HG03575 (cell line): ENCODE data around the gene ASXL3.

Experiments
- ATAC-seq: cut with Tn5 transposase; IDR thresholded peaks from one replicate; pipeline ENCODE4 v1.9.1; 2021; ENCODE audit not compliant: unreplicated experiment, insufficient number of reproducible peaks, low FRiP score; ENCODE audit errors: extremely low read depth

The ASXL3 gene

DNA sequence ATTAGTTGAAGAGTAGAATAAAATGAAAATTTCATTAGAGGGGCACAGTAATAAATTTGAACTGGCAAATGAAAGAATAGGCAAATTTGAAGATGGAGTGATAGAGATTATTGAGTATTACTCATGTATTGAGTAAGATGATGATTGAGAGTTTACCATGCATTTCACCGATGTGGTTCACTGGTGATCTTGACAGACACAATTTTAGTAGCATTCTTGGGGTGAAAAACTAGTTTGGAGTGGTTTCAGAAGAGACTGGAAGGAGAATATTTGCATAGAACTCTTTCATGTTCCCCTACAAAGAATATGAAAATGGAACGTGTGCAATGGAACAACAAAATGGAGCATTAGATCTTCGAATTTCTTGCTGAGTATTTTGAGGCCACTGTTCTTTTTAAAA is 121.4 kb downstream of the ASXL3 start:
- ATAC-seq, result peak; percentile 37

DNA sequence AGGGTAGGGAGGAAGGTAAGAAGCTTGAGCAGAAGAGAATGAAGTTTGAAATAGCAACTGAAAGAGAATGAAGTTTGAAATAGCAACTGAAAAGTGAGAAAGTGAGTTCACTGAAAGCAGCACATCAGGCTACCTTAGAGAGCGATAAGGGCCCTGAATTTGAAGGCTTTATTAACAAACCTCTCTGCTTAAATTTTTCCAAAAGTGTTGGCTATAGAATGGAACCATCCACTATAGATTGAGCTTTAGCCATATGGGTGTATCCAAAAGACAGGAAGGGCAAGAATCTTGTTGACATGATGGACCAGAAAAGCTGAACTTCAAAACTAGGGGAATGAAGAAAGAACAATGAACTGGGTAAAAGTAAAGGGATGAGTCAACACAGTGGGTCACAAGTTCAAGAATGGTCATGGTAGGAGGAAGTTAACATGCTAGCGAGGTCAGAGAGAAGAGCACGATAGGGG is 122.5 kb downstream of the ASXL3 start:
- peak; percentile 89 for ATAC-seq

DNA sequence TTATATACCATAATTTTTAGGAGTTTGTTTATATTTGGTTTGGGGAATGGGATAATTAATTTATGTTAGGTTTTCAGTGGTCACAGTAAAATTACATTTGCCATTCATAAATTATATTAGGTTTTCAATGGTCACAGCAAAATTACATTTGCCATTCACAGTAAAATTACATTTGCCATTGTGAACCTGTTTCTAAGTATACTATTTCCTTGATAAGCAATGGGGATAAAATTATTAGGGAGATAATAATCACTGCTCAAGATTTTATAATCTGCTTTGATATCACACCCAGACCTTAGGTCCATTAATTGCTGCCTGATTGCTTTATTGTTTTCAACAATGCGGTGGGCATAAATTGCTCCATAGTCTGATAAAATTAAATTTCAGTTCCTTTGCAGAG is 124.6 kb downstream of the ASXL3 start:
- no peak for ATAC-seq

DNA sequence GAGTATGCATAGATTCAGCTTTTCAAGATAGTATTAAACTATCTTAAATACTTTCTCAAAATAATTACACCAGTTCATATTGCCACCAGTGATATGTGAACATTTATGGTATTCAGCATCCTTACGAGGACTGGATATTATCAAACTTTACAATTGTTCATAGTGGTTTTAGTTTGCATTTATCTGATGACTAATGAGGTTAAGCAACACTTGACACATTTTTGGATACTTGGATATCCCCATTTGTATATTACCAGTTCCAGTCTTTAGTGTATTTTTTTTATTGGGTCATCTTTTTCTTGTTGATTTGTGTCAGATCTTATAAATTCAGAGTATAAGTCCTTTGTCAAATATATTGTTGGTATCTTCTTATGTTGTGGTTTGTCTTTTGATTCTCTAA is 128.4 kb downstream of the ASXL3 start:
- ATAC-seq, result no peak

DNA sequence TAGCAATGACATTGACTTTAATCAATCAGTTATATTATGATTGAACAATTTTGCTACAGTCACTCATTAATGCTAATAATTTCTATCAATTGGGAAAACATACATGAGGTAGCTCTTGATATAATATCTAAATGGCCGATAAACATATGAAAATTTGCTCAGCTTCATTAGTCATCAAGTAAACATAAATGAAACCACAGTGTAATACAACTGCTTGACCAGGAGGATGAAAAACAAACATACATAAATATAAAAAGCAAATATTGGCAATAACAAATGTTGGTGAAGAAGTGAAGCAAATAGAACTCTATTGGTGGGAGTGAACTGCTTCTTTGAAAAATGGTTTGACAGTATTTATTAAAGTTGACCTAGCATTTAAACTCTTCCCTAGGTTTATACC is 130.9 kb downstream of the ASXL3 start:
- ATAC-seq, result no peak

GRCh38 chr18:33710269-33710668 is 132.2 kb downstream of the ASXL3 start:
- no peak for ATAC-seq

GRCh38 chr18:33711514-33711913 is 133.5 kb downstream of the ASXL3 start:
- no peak for ATAC-seq

DNA sequence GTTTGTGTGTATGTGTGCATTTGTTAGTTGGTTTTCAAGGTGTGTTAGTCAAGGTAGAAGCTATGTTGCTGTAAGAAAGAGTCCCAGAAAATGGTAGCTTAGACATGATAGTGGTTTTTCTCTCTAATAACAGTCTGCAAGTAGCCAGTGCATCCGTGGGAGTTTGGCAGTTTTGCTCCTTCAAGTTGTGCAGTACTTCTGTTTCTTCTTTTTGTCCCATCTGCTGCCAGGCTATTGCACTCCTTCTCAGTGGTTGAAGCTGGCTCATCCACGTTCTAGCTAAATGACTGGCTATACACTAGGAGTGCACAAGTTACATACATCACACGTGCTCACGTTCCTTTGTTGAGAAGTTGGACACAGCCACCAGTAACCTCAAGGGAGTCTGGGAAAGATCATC is 134.7 kb downstream of the ASXL3 start:
- ATAC-seq, result no peak

GRCh38 chr18:33716061-33716683 is 138.2 kb downstream of the ASXL3 start:
- no peak for ATAC-seq

GRCh38 chr18:33717339-33717738 is 139.3 kb downstream of the ASXL3 start:
- no peak for ATAC-seq

- ATAC-seq, result no peak
Observed at GRCh38 chr18:33720133-33720532, 142.1 kb downstream of the ASXL3 start.

DNA sequence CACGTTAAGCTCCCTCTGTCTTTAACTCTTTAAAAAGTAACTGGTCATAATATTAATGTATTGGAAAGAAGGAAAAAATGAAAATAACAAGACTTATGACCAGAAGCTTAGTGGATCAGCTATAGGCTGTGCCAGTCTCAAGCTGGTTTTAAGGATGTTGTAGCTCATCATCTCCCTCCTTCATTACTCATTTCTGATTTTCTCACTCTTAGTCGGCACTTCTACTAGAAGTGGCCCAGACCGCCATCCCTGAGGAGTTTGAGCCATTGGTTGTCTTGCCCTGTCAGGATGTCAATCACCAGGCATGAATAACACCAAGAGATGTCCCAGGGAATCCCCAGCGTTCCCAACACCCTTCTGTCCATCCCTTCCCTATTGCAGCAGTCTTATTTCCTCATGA is 151.5 kb downstream of the ASXL3 start:
- peak; percentile 75 for ATAC-seq

DNA sequence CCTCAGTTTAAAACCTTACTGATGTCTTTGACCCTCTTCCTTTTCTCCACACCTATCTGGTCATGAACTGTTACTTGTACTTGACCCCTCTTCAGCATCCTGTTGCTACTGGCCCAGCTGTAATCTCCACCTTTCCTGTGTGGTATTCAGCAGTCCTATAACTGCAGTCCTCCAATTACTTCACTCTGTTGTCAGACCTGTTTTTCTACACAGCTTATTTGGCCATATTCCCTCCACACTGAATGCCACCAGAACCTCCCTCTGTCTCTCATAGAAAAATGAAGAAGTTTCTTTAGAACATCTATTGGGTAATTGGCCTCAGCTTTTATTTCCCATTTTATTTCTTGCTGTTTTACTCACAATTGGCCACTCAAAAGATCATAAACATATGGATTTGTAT is 155.4 kb downstream of the ASXL3 start:
- ATAC-seq, result no peak

DNA sequence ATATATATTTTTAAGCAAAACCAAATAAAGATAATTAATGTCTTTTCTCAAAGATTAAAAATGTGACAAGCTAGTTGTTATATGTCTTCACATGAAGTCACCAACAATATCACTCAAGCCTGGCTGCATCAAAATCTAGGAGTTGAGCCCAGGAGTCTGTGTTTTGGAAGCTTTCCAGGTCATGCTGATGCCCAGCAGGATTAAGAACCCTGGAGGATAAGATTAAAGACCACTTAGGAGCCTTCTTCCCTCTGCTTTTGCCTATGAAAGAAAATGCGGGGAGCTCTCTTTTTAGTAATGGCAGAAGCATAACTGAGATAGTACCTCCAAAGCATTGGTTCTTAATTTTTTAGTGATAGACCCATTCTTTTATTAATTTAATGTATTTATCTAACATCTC is 157.4 kb downstream of the ASXL3 start:
- no peak for ATAC-seq

DNA sequence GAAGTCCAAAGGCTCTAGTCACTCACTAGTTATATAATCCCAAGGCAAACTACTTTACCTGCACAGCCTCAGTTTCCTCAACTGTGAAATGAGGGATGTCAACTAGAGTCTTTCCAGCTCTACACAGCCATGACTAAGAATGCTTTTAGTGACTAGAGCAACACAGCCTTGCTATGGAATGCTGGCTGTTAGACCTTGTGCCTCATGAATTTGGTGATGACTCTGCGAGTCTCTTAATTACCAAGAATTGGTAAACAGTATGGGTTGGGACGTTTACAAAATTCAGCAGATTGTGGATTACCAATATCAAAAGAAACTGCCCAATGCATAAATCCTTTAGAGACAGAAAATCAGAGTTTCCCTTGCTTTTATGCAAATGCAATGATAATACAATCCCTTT is 163.7 kb downstream of the ASXL3 start:
- no peak for ATAC-seq

DNA sequence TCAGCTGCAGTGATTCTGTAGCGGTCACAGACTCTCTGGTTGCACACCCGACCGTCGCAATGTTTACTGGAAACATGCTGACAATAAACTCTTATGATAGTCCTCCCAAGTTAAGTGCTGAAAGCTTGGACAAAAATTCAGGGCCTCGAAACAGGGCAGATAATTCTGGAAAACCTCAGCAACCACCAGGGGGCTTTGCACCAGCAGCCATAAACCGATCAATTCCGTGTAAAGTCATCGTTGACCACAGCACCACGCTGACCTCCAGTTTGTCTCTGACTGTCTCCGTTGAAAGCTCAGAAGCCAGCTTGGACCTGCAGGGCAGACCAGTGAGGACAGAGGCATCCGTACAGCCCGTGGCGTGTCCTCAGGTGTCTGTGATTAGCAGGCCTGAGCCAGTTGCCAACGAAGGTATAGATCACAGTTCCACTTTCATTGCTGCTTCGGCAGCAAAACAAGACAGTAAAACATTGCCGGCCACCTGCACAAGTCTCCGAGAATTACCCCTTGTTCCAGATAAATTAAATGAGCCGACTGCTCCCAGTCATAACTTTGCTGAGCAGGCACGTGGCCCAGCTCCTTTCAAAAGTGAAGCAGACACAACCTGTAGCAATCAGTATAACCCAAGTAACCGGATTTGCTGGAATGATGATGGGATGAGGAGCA is 166.1 kb downstream of the ASXL3 start:
- ATAC-seq, result no peak

GRCh38 chr18:33745151-33745795 is 167.3 kb downstream of the ASXL3 start:
- no peak for ATAC-seq

DNA sequence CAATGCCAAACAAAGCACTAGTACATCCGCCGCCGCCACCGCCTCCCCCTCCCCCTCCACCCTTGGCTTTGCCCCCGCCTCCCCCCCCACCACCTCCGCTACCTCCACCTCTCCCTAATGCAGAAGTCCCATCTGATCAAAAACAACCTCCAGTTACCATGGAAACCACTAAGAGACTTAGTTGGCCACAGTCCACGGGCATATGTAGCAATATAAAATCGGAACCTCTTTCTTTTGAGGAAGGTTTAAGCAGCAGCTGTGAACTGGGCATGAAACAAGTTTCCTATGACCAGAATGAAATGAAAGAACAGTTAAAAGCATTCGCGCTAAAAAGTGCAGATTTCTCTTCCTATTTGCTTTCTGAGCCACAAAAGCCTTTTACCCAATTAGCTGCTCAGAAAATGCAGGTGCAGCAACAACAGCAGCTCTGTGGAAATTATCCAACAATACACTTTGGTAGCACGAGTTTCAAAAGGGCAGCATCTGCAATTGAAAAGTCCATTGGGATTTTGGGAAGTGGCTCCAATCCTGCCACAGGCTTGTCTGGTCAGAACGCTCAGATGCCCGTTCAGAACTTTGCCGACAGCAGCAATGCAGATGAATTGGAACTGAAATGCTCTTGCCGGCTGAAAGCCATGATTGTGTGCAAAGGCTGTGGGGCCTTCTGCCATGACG is 168.0 kb downstream of the ASXL3 start:
- ATAC-seq, result no peak

GRCh38 chr18:33749834-33750233 is 171.8 kb downstream of the ASXL3 start:
- no peak for ATAC-seq

DNA sequence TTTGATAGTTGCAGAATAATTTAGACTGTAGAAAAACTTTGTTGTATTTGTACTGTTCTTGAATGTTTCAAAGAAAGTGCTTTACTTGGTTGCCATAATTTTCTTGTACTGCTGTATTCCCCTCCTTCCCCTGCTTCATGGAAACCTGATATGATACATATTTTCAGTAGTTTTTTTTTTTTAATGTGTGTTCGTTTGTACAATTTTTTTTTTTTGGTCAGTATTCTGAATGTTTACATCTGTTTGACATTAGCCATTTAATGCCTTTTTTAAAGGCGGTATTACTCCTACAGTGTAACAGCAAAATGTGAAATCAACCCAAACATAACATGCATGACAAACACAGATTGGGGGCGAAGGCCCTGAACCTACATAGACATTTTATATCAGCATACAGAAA is 172.3 kb downstream of the ASXL3 start:
- no peak for ATAC-seq
